Naive thymus-derived CD4-positive, alpha-beta T cell (primary cell): ENCODE measurements around the gene FAM237A. TPM values are rescaled to one million over a fixed set of nuclear protein-coding genes. Genes with fewer than 3 reads are reported as not detected.

Source experiments
- ATAC-seq: fragments of 150-1000 bp; cut with Tn5 transposase; 2 replicates; pipeline ENCODE4 v1.10.0; 2021; ENCODE audit warnings: mild to moderate bottlenecking, moderate library complexity
- CTCF ChIA-PET: fragments of 350-600 bp; sonication (Branson Sonifier 250); formaldehyde crosslinking; loops from one replicate; lab custom pipeline; 2021; ENCODE audit warnings: antibody characterized with exemption; lab: Charles Lee
- POLR2A ChIA-PET: fragments of 350-600 bp; sonication (Branson Sonifier 250); formaldehyde crosslinking; loops from one replicate; lab custom pipeline; 2021; ENCODE audit warnings: antibody characterized with exemption, inconsistent platforms; lab: Charles Lee
- DNase-seq, 9 donors: peaks; one replicate each; pipeline versions ENCODE4 v3.0.0 to v3.0.0-alpha.2; 2020 to 2022; ENCODE audit warnings: mixed read lengths in 1 of 9
- H3K27ac ChIP-seq: one replicate; pipeline ENCODE4 v1.7.0; 2013; ENCODE audit warnings: mild to moderate bottlenecking, low read depth, low read length, moderate library complexity
- H3K27me3 ChIP-seq, 2 donors: one replicate each; pipeline ENCODE4 v1.7.0; 2013; ENCODE audit warnings: low read length in 2 of 2, mild to moderate bottlenecking in 2 of 2, moderate library complexity in 2 of 2; ENCODE audit not compliant: control insufficient read depth in 2 of 2, insufficient read depth in 2 of 2
- H3K36me3 ChIP-seq, 3 experiments: 1 replicate in 2 of 3; 2 replicates in 1 of 3; pipeline ENCODE4 v1.7.0; 2013; ENCODE audit warnings: low read length in 3 of 3, mild to moderate bottlenecking in 3 of 3, moderate library complexity in 1 of 3; ENCODE audit not compliant: insufficient read depth in 3 of 3, control insufficient read depth in 2 of 3
- H3K4me1 ChIP-seq, 2 donors: one replicate each; pipeline ENCODE4 v1.7.0; 2013; ENCODE audit warnings: low read length in 2 of 2, mild to moderate bottlenecking in 2 of 2, moderate library complexity in 1 of 2; ENCODE audit not compliant: control insufficient read depth in 2 of 2, insufficient read depth in 2 of 2
- H3K4me3 ChIP-seq: 2 replicates; pipeline ENCODE4 v1.7.0; 2013; ENCODE audit warnings: mild to moderate bottlenecking, low read length
- H3K9me3 ChIP-seq, 3 experiments: 1 replicate in 2 of 3; 2 replicates in 1 of 3; pipeline ENCODE4 v1.7.0; 2013; ENCODE audit warnings: low read length in 3 of 3; ENCODE audit not compliant: control insufficient read depth in 2 of 3
- H3K27ac Mint-ChIP-seq, 9 donors: one replicate each; pipeline ENCODE4 v1.8.0; 2020 to 2022; ENCODE audit warnings: mixed read lengths in 9 of 9, mild to moderate bottlenecking in 8 of 9, moderate library complexity in 5 of 9, inconsistent platforms in 2 of 9
- H3K27me3 Mint-ChIP-seq, 5 donors: one replicate each; pipeline ENCODE4 v1.8.0; 2021 to 2022; ENCODE audit warnings: mixed read lengths in 5 of 5, mild to moderate bottlenecking in 1 of 5
- H3K36me3 Mint-ChIP-seq, 5 donors: one replicate each; pipeline ENCODE4 v1.8.0; 2020 to 2022; ENCODE audit warnings: mixed read lengths in 5 of 5, mild to moderate bottlenecking in 3 of 5, inconsistent platforms in 1 of 5
- H3K4me1 Mint-ChIP-seq, 7 donors: one replicate each; pipeline ENCODE4 v1.8.0; 2020 to 2022; ENCODE audit warnings: mixed read lengths in 7 of 7, mild to moderate bottlenecking in 3 of 7, inconsistent platforms in 1 of 7
- H3K4me3 Mint-ChIP-seq, 10 donors: one replicate each; pipeline ENCODE4 v1.8.0; 2020 to 2022; ENCODE audit warnings: mild to moderate bottlenecking in 10 of 10, mixed read lengths in 10 of 10, moderate library complexity in 6 of 10, inconsistent platforms in 2 of 10
- H3K9me3 Mint-ChIP-seq, 11 donors: one replicate each; pipeline ENCODE4 v1.8.0; 2020 to 2022; ENCODE audit warnings: mixed read lengths in 11 of 11, mild to moderate bottlenecking in 4 of 11, inconsistent platforms in 1 of 11, moderate library complexity in 1 of 11
- intact Hi-C, 2 donors: fragments of 100-400 bp; cut with micrococcal nuclease; formaldehyde crosslinking; loops; one replicate each; pipeline ENCODE4 v1.15.1; 2023
- polyA plus RNA-seq, 2 donors: library from polyadenylated mRNA; unstranded; fragments of 300-500 nt; fragmentation: Illumina TruSeq; gene quantifications; one replicate each; pipeline ENCODE4 v1.2.3, GENCODE V29; 2021
- total RNA-seq, 6 experiments: library from RNA in 5 of 6; stranded (reverse) in 5 of 6; gene quantifications; 1 replicate in 5 of 6; 2 replicates in 1 of 6; pipeline ENCODE4 v1.2.3 and lab custom pipeline; 2021 to 2026

The FAM237A gene
- total and polyA plus RNA-seq, 7 experiments from 2014 or later, result not detected

DNA sequence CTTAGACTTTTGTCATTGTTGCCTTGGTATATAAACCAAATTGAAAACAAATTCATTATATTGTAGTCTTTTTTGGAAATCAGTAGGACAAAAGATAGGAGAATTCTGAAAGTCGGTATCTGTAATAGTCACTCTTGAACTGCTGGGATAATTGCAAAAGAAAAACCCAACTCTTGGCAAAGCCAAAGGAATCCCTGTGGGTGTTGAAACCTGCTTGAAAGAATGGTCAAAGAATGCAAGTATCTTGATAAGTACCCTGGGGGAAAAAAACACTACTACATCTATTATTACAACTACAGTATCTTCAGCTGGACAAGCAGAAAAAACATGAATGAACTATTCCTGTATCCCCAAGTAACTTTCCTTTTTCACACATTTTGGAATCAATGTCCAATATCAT is 7.3 kb upstream of the FAM237A start:
- H3K4me1 ChIP-seq, result no peaks in the 10 kb centered on the region
- ATAC-seq, result no peak
- ChIA-PET CTCF (no interaction called here), POLR2A (no interaction called here)
- H3K27me3 Mint-ChIP-seq, result peaks cover 0 to 13% (median 6%) of the 10 kb centered on the region in 5 donors
- H3K27ac Mint-ChIP-seq, result no peak overlapping the region
- no peak overlapping the region for H3K4me3 Mint-ChIP-seq
- H3K4me1 Mint-ChIP-seq, result no peaks in the 10 kb centered on the region
- no peaks in the 10 kb centered on the region for H3K36me3 Mint-ChIP-seq
- H3K36me3 ChIP-seq, result no peaks in the 10 kb centered on the region
- peaks cover 0 to 5% of the 10 kb centered on the region in 2 donors for H3K27me3 ChIP-seq
- H3K9me3 Mint-ChIP-seq, result peaks cover 0 to 2% (median 0%) of the 10 kb centered on the region in 11 donors
- H3K27ac ChIP-seq, result no peak overlapping the region
- H3K4me3 ChIP-seq, result no peak overlapping the region
- intact Hi-C loops, result no loop called here
- no peak for DNase-seq
- no peaks in the 10 kb centered on the region for H3K9me3 ChIP-seq

DNA sequence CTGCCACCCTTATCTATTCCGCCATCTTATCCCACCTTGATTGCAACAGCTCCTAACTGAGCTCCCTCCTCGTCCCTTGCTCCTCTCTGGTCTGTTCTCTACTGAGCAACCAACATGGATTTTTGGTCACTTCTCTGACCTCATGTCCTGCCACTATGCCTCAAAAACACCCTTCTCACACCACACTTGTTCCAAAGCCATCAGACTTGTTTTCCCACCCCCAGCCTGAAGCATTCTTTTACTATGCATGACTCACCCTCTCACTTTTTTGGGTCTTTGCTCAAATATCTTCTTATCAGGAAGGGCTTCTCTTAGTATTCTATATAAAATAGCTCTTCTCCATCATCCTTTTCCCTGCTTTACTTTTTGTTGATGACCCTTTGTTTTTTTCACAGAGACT is 2.7 kb upstream of the FAM237A start:
- H3K9me3 ChIP-seq, result no peaks in the 10 kb centered on the region
- H3K27me3 ChIP-seq, result peaks cover 0 to 11% of the 10 kb centered on the region in 2 donors
- no peaks in the 10 kb centered on the region for H3K4me1 ChIP-seq
- POLR2A ChIA-PET, result no interaction called here
- Mint-ChIP-seq H3K9me3 (peaks cover 0 to 5% (median 0%) of the 10 kb centered on the region in 11 donors), H3K4me1 (peaks cover 0 to 2% (median 0%) of the 10 kb centered on the region in 7 donors), H3K27ac (no peak overlapping the region), H3K36me3 (no peaks in the 10 kb centered on the region), H3K27me3 (peaks cover 9 to 19% (median 16%) of the 10 kb centered on the region in 5 donors), H3K4me3 (no peak overlapping the region)
- DNase-seq (no peak), ATAC-seq (no peak)
- CTCF ChIA-PET, result no interaction called here
- no peak overlapping the region for H3K27ac ChIP-seq
- intact Hi-C loops, result no loop called here
- H3K4me3 ChIP-seq, result no peak overlapping the region
- H3K36me3 ChIP-seq, result no peaks in the 10 kb centered on the region

DNA sequence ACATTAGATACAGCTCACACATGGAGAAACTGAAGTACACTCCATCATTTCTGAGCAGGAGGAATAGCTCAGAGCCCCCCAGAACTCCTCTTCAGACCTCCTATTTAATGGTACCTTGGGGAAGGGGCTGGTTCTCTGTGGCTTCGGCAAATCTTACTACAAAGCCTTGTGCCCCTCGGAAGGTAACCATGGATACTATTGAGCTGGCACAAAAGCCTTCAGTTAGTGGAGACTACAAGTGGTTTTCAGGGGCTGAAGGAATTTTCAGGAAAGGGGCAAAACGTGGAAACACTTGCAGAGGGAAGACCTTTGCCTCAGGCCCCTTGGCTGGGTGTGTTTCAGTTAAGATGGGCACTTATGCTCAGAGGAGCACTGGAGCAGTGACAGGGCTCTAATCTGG is 1.1 kb upstream of the FAM237A start:
- Histone ChIP-seq H3K27ac (no peak overlapping the region), H3K27me3 (peaks cover 0 to 11% of the 10 kb centered on the region in 2 donors), H3K36me3 (no peaks in the 10 kb centered on the region), H3K4me1 (no peaks in the 10 kb centered on the region), H3K9me3 (no peaks in the 10 kb centered on the region), H3K4me3 (no peak overlapping the region)
- intact Hi-C loops, result no loop called here
- Mint-ChIP-seq H3K36me3 (no peaks in the 10 kb centered on the region), H3K27me3 (peaks cover 11 to 26% (median 16%) of the 10 kb centered on the region in 5 donors), H3K4me1 (peaks cover 0 to 2% (median 0%) of the 10 kb centered on the region in 7 donors), H3K4me3 (no peak overlapping the region), H3K27ac (no peak overlapping the region), H3K9me3 (peaks cover 0 to 4% (median 0%) of the 10 kb centered on the region in 11 donors)
- POLR2A ChIA-PET, result no interaction called here
- CTCF ChIA-PET, result interaction anchor here (0.7 kb wide), 1 partner anchor 24 kb away, joined by 3 read pairs; no protein-coding TSS in a partner anchor
- ATAC-seq, result no peak
- DNase-seq, result no peak

DNA sequence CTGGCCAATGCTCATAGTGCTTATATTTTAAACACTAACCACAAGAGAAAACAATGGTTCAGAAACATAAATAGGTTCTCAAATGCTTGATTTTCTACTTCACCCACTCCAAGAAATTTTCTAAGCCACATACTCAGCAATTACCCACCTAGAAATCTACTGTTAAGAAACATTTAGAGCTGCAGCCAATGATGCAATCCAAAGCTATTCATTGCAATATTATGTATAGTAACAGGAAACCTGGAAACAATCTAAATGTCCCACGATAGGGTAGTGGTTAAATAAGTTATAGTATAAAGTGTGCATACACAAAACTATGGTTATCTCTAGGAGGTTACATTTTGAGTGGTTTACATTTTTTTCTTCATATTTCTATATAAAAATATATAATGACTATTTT is 5.7 kb downstream of the FAM237A start:
- Mint-ChIP-seq H3K27me3 (peaks cover 3 to 29% (median 16%) of the 10 kb centered on the region in 5 donors), H3K4me3 (no peak overlapping the region), H3K9me3 (peaks cover 0 to 4% (median 0%) of the 10 kb centered on the region in 11 donors), H3K36me3 (no peaks in the 10 kb centered on the region), H3K27ac (no peak overlapping the region), H3K4me1 (no peaks in the 10 kb centered on the region)
- H3K27ac ChIP-seq, result no peak overlapping the region
- intact Hi-C loops, result no loop called here
- no peak for DNase-seq
- H3K9me3 ChIP-seq, result no peaks in the 10 kb centered on the region
- POLR2A ChIA-PET, result no interaction called here
- ATAC-seq, result no peak
- H3K36me3 ChIP-seq, result no peaks in the 10 kb centered on the region
- no peaks in the 10 kb centered on the region for H3K4me1 ChIP-seq
- no peaks in the 10 kb centered on the region for H3K27me3 ChIP-seq
- CTCF ChIA-PET, result no interaction called here
- H3K4me3 ChIP-seq, result no peak overlapping the region

DNA sequence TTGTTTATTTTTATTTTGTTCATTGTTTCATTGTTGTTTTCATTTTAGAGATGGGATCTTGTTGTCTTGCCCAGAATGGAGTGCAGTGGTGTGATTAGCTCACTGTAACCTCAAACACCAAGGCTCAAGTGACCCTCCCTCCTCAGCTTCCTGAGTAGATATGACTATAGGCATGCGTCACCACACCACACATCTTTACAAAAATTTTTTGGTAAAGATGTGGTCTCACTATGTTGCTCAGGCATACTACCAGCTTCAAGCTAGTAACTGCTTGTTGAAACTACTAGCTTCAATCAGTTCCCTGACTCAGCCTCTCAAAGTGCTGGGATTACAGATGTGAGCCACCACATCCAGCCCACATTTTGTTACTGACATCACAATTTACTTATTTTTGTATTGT is 14.8 kb downstream of the FAM237A start:
- Mint-ChIP-seq H3K27ac (no peak overlapping the region), H3K4me3 (no peak overlapping the region), H3K9me3 (peaks cover 0 to 18% (median 10%) of the 10 kb centered on the region in 11 donors), H3K4me1 (no peaks in the 10 kb centered on the region), H3K36me3 (peaks cover 0 to 8% (median 5%) of the 10 kb centered on the region in 5 donors), H3K27me3 (peaks cover 0 to 26% (median 13%) of the 10 kb centered on the region in 5 donors)
- H3K4me1 ChIP-seq, result no peaks in the 10 kb centered on the region
- ATAC-seq, result no peak
- no peaks in the 10 kb centered on the region for H3K27me3 ChIP-seq
- H3K27ac ChIP-seq, result no peak overlapping the region
- no peak for DNase-seq
- H3K36me3 ChIP-seq, result no peaks in the 10 kb centered on the region
- POLR2A ChIA-PET, result no interaction called here
- H3K9me3 ChIP-seq, result peaks cover 0 to 6% (median 4%) of the 10 kb centered on the region in 3 experiments
- no peak overlapping the region for H3K4me3 ChIP-seq
- CTCF ChIA-PET, result no interaction called here
- intact Hi-C loops, result no loop called here

DNA sequence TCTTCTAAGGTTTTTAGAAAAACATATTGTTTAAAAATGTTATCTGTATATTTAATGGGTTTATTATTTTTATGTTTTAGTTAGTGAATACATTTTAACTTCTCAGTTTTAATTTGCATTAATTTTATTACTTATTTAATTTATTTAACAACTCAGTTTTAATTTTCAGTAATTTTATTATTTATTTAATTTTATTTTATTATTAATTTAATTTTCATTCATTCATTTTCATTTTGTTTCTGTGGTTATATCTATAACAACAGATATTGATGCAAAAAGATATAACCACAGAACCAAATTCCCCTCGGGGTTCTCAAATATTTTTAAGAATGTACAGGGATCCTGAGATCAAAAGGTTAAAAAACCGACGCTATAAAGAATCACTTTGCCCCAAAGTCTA is 23.0 kb downstream of the FAM237A start:
- Histone ChIP-seq H3K27me3 (no peaks in the 10 kb centered on the region), H3K4me1 (no peaks in the 10 kb centered on the region), H3K27ac (no peak overlapping the region), H3K9me3 (no peaks in the 10 kb centered on the region), H3K4me3 (no peak overlapping the region), H3K36me3 (no peaks in the 10 kb centered on the region)
- ATAC-seq (no peak), DNase-seq (no peak)
- Mint-ChIP-seq H3K9me3 (no peaks in the 10 kb centered on the region), H3K27me3 (peaks cover 8 to 33% (median 28%) of the 10 kb centered on the region in 5 donors), H3K4me3 (no peak overlapping the region), H3K4me1 (no peaks in the 10 kb centered on the region), H3K27ac (no peak overlapping the region), H3K36me3 (no peaks in the 10 kb centered on the region)
- intact Hi-C loops, result no loop called here
- ChIA-PET POLR2A (no interaction called here), CTCF (interaction anchor here (0.6 kb wide), 1 partner anchor 24 kb away, joined by 3 read pairs; no protein-coding TSS in a partner anchor)
